ENCODE results near the gene SAT2.

The SAT2 gene

DNA sequence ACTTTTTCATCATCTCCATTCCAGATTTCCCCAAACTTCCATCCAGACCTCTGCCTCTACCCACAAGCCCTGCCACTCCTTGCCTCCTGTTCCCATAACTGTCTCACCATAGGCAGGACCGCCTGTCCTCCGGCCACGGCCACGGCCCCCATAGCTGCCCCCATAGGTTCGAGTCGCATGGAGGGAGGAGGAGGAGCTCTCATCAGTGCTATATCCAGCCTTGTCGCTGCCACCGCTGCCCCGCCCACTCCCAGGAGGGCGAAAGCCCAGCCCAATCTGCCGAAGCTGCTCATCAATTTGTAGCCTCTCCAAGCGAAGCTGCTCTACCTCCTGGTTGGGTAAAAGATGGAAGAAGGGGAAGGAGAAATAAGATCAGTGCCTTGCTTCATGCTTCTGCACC is 34.3 kb downstream of the SAT2 start:
- 95% methylated on average over 12 of the region's 12 CpGs for WGBS
- peaks cover 36% of the 10 kb centered on the region for H3K79me1 ChIP-seq (replicated peaks; ENCODE audit: low read length, poor library complexity, severe bottlenecking)
- no peak for DNase-seq
- H3K9ac ChIP-seq (ENCODE audit: low read length) = peak overlapping the region; percentile 38
- H3K36me3 ChIP-seq (ENCODE audit: control insufficient read depth in 1 of 2, insufficient read depth in 2 of 2, low read depth in 1 of 2, low read length in 2 of 2) = peaks cover 71 to 80% of the 10 kb centered on the region in 2 experiments
- no peak overlapping the region for H2AK5ac ChIP-seq (ENCODE audit: low read length, severe bottlenecking)
- no peak overlapping the region for H3K23ac ChIP-seq (ENCODE audit: low read length in 2 of 2)
- no peak overlapping the region for H4K8ac ChIP-seq (ENCODE audit: low read length)
- H3K18ac ChIP-seq (ENCODE audit: low read depth in 1 of 2, low read length in 2 of 2) = no peak overlapping the region
- H3K14ac ChIP-seq (ENCODE audit: low read length in 2 of 2) = no peak overlapping the region
- H3K4me3 ChIP-seq (ENCODE audit: insufficient read depth in 1 of 2, low read depth in 1 of 2, low read length in 2 of 2) = no peak overlapping the region
- peaks cover 33% of the 10 kb centered on the region for H3K4me1 ChIP-seq (ENCODE audit: control insufficient read depth, insufficient read depth, low read depth, low read length)
- no peak overlapping the region for H2BK12ac ChIP-seq (ENCODE audit: low read length in 2 of 2)
- H3K27ac ChIP-seq (ENCODE audit: low read length, poor library complexity, severe bottlenecking) = no peak overlapping the region
- no peak overlapping the region for H4K91ac ChIP-seq (ENCODE audit: low read length)
- H3K4me2 ChIP-seq (ENCODE audit: low read length, poor library complexity, severe bottlenecking) = no peak overlapping the region
- no peak overlapping the region for H2BK120ac ChIP-seq (ENCODE audit: low read depth, low read length)
- no peaks in the 10 kb centered on the region for H3K9me3 ChIP-seq (ENCODE audit: control insufficient read depth, low read length)
- no peak overlapping the region for H2AFZ ChIP-seq (ENCODE audit: low read depth, low read length)
- no peak overlapping the region for H2BK15ac ChIP-seq (ENCODE audit: low read depth, poor library complexity, severe bottlenecking)
- H3K27me3 ChIP-seq (ENCODE audit: control insufficient read depth in 1 of 2, insufficient read depth in 1 of 2, low read length in 2 of 2) = no peaks in the 10 kb centered on the region
- no peak overlapping the region for H3K4ac ChIP-seq (ENCODE audit: low read depth in 1 of 2, low read length in 2 of 2)
- no peak overlapping the region for H2BK5ac ChIP-seq (ENCODE audit: low read depth, low read length, poor library complexity, severe bottlenecking)

DNA sequence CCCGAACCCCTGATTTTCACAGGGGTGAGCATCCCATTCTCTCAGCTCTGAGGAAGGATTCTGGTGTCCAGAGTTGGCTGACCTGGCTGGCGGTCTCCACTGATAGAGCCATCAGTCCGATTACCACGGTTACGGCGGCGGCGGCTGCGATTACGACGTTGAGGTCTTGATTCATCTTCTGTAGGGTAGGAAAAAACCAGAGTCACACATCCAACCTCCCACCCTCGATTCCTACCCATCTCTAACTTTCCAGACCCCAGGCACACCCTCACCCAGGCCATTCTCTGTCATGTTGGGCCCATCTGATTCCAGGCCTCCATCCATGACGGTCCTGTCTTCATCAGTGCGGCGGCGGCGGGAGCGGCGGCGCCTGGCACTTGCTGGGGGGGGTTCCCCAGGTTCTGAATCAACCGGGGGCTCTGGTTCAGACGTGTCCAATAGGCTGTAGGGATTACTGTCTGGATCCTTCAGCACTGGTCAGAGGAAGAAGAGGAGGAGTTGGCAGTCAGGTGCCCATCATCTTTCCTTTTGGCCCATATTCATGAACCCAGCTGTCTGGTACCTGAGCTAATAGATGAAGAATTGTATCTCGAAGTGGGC is 35.1 kb downstream of the SAT2 start:
- Histone ChIP-seq H2BK5ac (ENCODE audit: low read depth, low read length, poor library complexity, severe bottlenecking) (no peak overlapping the region), H3K18ac (ENCODE audit: low read depth in 1 of 2, low read length in 2 of 2) (no peak overlapping the region), H3K14ac (ENCODE audit: low read length in 2 of 2) (no peak overlapping the region), H3K4ac (ENCODE audit: low read depth in 1 of 2, low read length in 2 of 2) (no peak overlapping the region), H2BK120ac (ENCODE audit: low read depth, low read length) (no peak overlapping the region), H3K9ac (ENCODE audit: low read length) (no peak overlapping the region), H4K8ac (ENCODE audit: low read length) (no peak overlapping the region), H3K4me1 (ENCODE audit: control insufficient read depth, insufficient read depth, low read depth, low read length) (peaks cover 40% of the 10 kb centered on the region), H2BK12ac (ENCODE audit: low read length in 2 of 2) (no peak overlapping the region), H3K79me1 (replicated peaks; ENCODE audit: low read length, poor library complexity, severe bottlenecking) (peaks cover 36% of the 10 kb centered on the region), H4K91ac (ENCODE audit: low read length) (no peak overlapping the region), H3K4me2 (ENCODE audit: low read length, poor library complexity, severe bottlenecking) (no peak overlapping the region), H3K36me3 (ENCODE audit: control insufficient read depth in 1 of 2, insufficient read depth in 2 of 2, low read depth in 1 of 2, low read length in 2 of 2) (peaks cover 71 to 85% of the 10 kb centered on the region in 2 experiments), H2AFZ (ENCODE audit: low read depth, low read length) (no peak overlapping the region), H3K27ac (ENCODE audit: low read length, poor library complexity, severe bottlenecking) (no peak overlapping the region), H3K27me3 (ENCODE audit: control insufficient read depth in 1 of 2, insufficient read depth in 1 of 2, low read length in 2 of 2) (no peaks in the 10 kb centered on the region), H3K4me3 (ENCODE audit: insufficient read depth in 1 of 2, low read depth in 1 of 2, low read length in 2 of 2) (no peak overlapping the region), H2AK5ac (ENCODE audit: low read length, severe bottlenecking) (no peak overlapping the region), H3K23ac (ENCODE audit: low read length in 2 of 2) (no peak overlapping the region), H3K9me3 (ENCODE audit: control insufficient read depth, low read length) (no peaks in the 10 kb centered on the region), H2BK15ac (ENCODE audit: low read depth, poor library complexity, severe bottlenecking) (no peak overlapping the region)
- WGBS = 98% methylated on average over 23 of the region's 23 CpGs
- no peak for DNase-seq

DNA sequence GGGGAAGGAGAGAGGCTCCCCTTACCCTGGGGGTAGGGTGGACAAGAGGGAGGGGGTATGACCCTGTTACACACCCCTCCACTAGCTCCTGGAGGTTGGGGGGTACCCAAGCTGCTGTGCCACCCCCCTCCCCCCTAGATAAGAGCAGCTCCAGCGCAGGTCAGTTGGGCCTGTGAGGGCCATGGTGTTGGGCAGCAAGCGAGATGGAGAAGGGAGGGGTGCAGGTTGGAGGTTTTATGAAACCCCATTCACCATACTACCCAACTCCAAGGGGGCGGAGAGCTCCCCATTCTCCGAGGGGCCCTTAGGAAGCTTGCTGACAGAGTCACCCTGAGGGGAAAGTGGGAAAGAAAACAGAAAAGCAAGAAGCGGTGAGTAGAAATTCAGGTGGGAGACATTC is 36.0 kb downstream of the SAT2 start:
- H2AFZ ChIP-seq (ENCODE audit: low read depth, low read length) = no peak overlapping the region
- H3K14ac ChIP-seq (ENCODE audit: low read length in 2 of 2) = no peak overlapping the region
- peak overlapping the region; percentile 51 for H4K8ac ChIP-seq (ENCODE audit: low read length)

DNA sequence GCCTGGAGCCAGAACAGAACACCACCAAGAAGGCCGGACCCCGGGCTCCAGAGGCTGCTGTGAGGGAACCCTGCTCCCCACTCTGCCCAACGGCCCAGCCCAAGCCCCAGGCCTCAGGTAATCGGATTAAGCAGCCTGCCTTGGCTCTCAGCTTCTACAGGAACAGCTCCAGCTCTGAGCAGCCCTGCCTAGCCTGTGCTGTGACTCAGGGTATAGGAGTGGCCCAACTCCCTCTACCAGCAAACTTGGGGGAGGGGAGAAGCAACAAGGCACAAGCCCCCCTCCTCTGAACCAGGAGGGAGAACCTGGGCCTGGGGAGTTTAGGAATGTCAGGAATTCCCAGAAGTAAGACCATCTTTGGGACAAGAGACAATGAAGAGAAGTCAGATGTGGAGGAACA is 36.9 kb downstream of the SAT2 start:
- H2BK120ac ChIP-seq (ENCODE audit: low read depth, low read length) = no peak overlapping the region
- no peak overlapping the region for H3K4me2 ChIP-seq (ENCODE audit: low read length, poor library complexity, severe bottlenecking)
- peak overlapping the region; percentile 73 for H3K9ac ChIP-seq (ENCODE audit: low read length)
- H3K23ac ChIP-seq (ENCODE audit: low read length in 2 of 2) = no peak overlapping the region
- H4K8ac ChIP-seq (ENCODE audit: low read length) = no peak overlapping the region
- H3K4ac ChIP-seq (ENCODE audit: low read depth in 1 of 2, low read length in 2 of 2) = no peak overlapping the region
- peaks cover 67 to 87% of the 10 kb centered on the region in 2 experiments for H3K36me3 ChIP-seq (ENCODE audit: control insufficient read depth in 1 of 2, insufficient read depth in 2 of 2, low read depth in 1 of 2, low read length in 2 of 2)
- H2AFZ ChIP-seq (ENCODE audit: low read depth, low read length) = no peak overlapping the region
- no peak overlapping the region for H4K91ac ChIP-seq (ENCODE audit: low read length)
- H3K4me1 ChIP-seq (ENCODE audit: control insufficient read depth, insufficient read depth, low read depth, low read length) = peaks cover 50% of the 10 kb centered on the region
- peak overlapping the region; percentile 44 for H2AK5ac ChIP-seq (ENCODE audit: low read length, severe bottlenecking)
- H3K9me3 ChIP-seq (ENCODE audit: control insufficient read depth, low read length) = no peaks in the 10 kb centered on the region
- H3K27me3 ChIP-seq (ENCODE audit: control insufficient read depth in 1 of 2, insufficient read depth in 1 of 2, low read length in 2 of 2) = no peaks in the 10 kb centered on the region
- no peak overlapping the region for H2BK12ac ChIP-seq (ENCODE audit: low read length in 2 of 2)
- peaks cover 40% of the 10 kb centered on the region for H3K79me1 ChIP-seq (replicated peaks; ENCODE audit: low read length, poor library complexity, severe bottlenecking)
- H3K14ac ChIP-seq (ENCODE audit: low read length in 2 of 2) = no peak overlapping the region
- no peak overlapping the region for H2BK5ac ChIP-seq (ENCODE audit: low read depth, low read length, poor library complexity, severe bottlenecking)
- peak overlapping the region; percentile 66 for H3K27ac ChIP-seq (ENCODE audit: low read length, poor library complexity, severe bottlenecking)
- DNase-seq = peak; percentile 54
- 51% methylated on average over 4 of the region's 4 CpGs for WGBS
- no peak overlapping the region for H3K18ac ChIP-seq (ENCODE audit: low read depth in 1 of 2, low read length in 2 of 2)
- H3K4me3 ChIP-seq (ENCODE audit: insufficient read depth in 1 of 2, low read depth in 1 of 2, low read length in 2 of 2) = no peak overlapping the region
- no peak overlapping the region for H2BK15ac ChIP-seq (ENCODE audit: low read depth, poor library complexity, severe bottlenecking)

More for the DNA sequence above, 36.0 kb downstream of the SAT2 start:
- peaks cover 46% of the 10 kb centered on the region for H3K4me1 ChIP-seq (ENCODE audit: control insufficient read depth, insufficient read depth, low read depth, low read length)
- no peak overlapping the region for H3K23ac ChIP-seq (ENCODE audit: low read length in 2 of 2)
- H3K36me3 ChIP-seq (ENCODE audit: control insufficient read depth in 1 of 2, insufficient read depth in 2 of 2, low read depth in 1 of 2, low read length in 2 of 2) = peaks cover 69 to 87% of the 10 kb centered on the region in 2 experiments
- H2BK5ac ChIP-seq (ENCODE audit: low read depth, low read length, poor library complexity, severe bottlenecking) = no peak overlapping the region
- no peak overlapping the region for H3K4ac ChIP-seq (ENCODE audit: low read depth in 1 of 2, low read length in 2 of 2)
- WGBS = 100% methylated on average over 2 of the region's 5 CpGs
- peaks cover 35% of the 10 kb centered on the region for H3K79me1 ChIP-seq (replicated peaks; ENCODE audit: low read length, poor library complexity, severe bottlenecking)
- H3K18ac ChIP-seq (ENCODE audit: low read depth in 1 of 2, low read length in 2 of 2) = no peak overlapping the region
- no peak overlapping the region for H2BK15ac ChIP-seq (ENCODE audit: low read depth, poor library complexity, severe bottlenecking)
- H3K4me3 ChIP-seq (ENCODE audit: insufficient read depth in 1 of 2, low read depth in 1 of 2, low read length in 2 of 2) = no peak overlapping the region
- no peak overlapping the region for H3K4me2 ChIP-seq (ENCODE audit: low read length, poor library complexity, severe bottlenecking)
- no peak overlapping the region for H2BK120ac ChIP-seq (ENCODE audit: low read depth, low read length)
- H4K91ac ChIP-seq (ENCODE audit: low read length) = no peak overlapping the region
- no peak overlapping the region for H2BK12ac ChIP-seq (ENCODE audit: low read length in 2 of 2)
- no peaks in the 10 kb centered on the region for H3K9me3 ChIP-seq (ENCODE audit: control insufficient read depth, low read length)
- no peak for DNase-seq
- no peak overlapping the region for H3K27ac ChIP-seq (ENCODE audit: low read length, poor library complexity, severe bottlenecking)
- no peaks in the 10 kb centered on the region for H3K27me3 ChIP-seq (ENCODE audit: control insufficient read depth in 1 of 2, insufficient read depth in 1 of 2, low read length in 2 of 2)
- H2AK5ac ChIP-seq (ENCODE audit: low read length, severe bottlenecking) = peak overlapping the region; percentile 76
- peak overlapping the region; percentile 73 for H3K9ac ChIP-seq (ENCODE audit: low read length)

Measured in mesenchymal stem cell (in vitro differentiated cells and primary cell).